Mesodermal cell (in vitro differentiated cells): Measurements from ENCODE around the gene FHDC1.

ENCODE experiments used
- H3K27ac ChIP-seq: 2 replicates; pipeline ENCODE4 v1.7.0; 2013; ENCODE audit warnings: mild to moderate bottlenecking, low read depth, low read length, moderate library complexity; ENCODE audit not compliant: severe bottlenecking
- H3K36me3 ChIP-seq: 2 replicates; pipeline ENCODE4 v1.7.1; 2013; ENCODE audit warnings: mild to moderate bottlenecking, low read length, moderate library complexity; ENCODE audit not compliant: control insufficient read depth, insufficient read depth
- H3K4me1 ChIP-seq: one replicate; pipeline ENCODE4 v1.7.1; 2013; ENCODE audit warnings: mild to moderate bottlenecking, low read length; ENCODE audit not compliant: insufficient read depth, control insufficient read depth, poor library complexity, severe bottlenecking
- H3K4me3 ChIP-seq: 2 replicates; pipeline ENCODE4 v1.7.0; 2013; ENCODE audit warnings: low read length, control low read depth, mild to moderate bottlenecking; ENCODE audit not compliant: insufficient read depth, poor library complexity, severe bottlenecking; ENCODE audit errors: extremely low read depth
- H3K9me3 ChIP-seq: 2 replicates; pipeline ENCODE4 v1.7.1; 2013; ENCODE audit warnings: mild to moderate bottlenecking, low read length, moderate library complexity; ENCODE audit not compliant: control insufficient read depth
- WGBS, 2 experiments: methylation state at CpG; one replicate each; pipeline ENCODE4 v1.1.5; 2013; ENCODE audit warnings: missing lambda C conversion rate in 2 of 2; ENCODE audit not compliant: insufficient coverage in 2 of 2; 5-methylcytosine and 5-hydroxymethylcytosine counted together

Gene FHDC1

DNA sequence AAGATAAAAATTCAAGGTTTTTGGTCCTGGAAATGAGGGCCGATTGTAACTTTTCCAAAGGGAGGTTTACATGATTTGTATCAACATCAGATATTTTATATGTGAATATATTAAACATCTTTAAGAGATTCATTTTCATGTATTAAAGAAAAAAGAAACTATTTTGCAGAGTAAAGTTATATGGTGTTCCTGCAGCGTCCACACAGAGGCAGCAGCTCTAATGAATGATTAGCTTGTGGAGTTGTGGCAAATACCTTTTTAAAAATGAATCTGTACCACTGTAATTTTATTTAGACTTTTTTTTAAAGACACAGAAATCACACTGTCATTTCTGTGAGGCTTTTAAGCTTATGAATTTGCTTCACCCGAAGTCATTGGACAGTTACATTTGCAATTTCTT, 25.6 kb upstream of the FHDC1 start:
- no peaks in the 10 kb centered on the region for H3K9me3 ChIP-seq
- H3K36me3 ChIP-seq, result peaks cover 11% of the 10 kb centered on the region
- H3K27ac ChIP-seq, result no peak overlapping the region
- H3K4me1 ChIP-seq, result no peaks in the 10 kb centered on the region
- no CpG with 5 or more reads among the region's 3 CpGs for WGBS, 2 experiments
- H3K4me3 ChIP-seq, result no peak overlapping the region

- Histone ChIP-seq H3K36me3 (peaks cover 12% of the 10 kb centered on the region), H3K9me3 (peaks cover 25% of the 10 kb centered on the region), H3K4me3 (no peak overlapping the region), H3K4me1 (no peaks in the 10 kb centered on the region), H3K27ac (no peak overlapping the region)
- WGBS, 2 experiments, result 71 to 93% methylated on average over 1 to 3 of the region's 3 CpGs
Measured at GRCh38 chr4:152917543-152918395, 18.4 kb upstream of the FHDC1 start.

- Histone ChIP-seq H3K4me3 (no peak overlapping the region), H3K4me1 (no peaks in the 10 kb centered on the region), H3K36me3 (peaks cover 12% of the 10 kb centered on the region), H3K27ac (no peak overlapping the region), H3K9me3 (peaks cover 25% of the 10 kb centered on the region)
- 92% methylated on average over 2 of the region's 2 CpGs; no CpG with 5 or more reads in 1 of the 2 experiments for WGBS, 2 experiments
Measured at GRCh38 chr4:152919826-152920225, 16.3 kb upstream of the FHDC1 start.

GRCh38 chr4:152920768-152921167, 15.4 kb upstream of the FHDC1 start:
- peaks cover 12% of the 10 kb centered on the region for H3K36me3 ChIP-seq
- H3K4me3 ChIP-seq, result no peak overlapping the region
- H3K27ac ChIP-seq, result no peak overlapping the region
- H3K4me1 ChIP-seq, result no peaks in the 10 kb centered on the region
- H3K9me3 ChIP-seq, result peaks cover 25% of the 10 kb centered on the region
- WGBS, 2 experiments, result no CpG with 5 or more reads among the region's 1 CpG

- Histone ChIP-seq H3K4me1 (no peaks in the 10 kb centered on the region), H3K9me3 (peaks cover 25% of the 10 kb centered on the region), H3K36me3 (peaks cover 12% of the 10 kb centered on the region), H3K4me3 (no peak overlapping the region), H3K27ac (no peak overlapping the region)
Measured at GRCh38 chr4:152921284-152921683, 14.8 kb upstream of the FHDC1 start.

DNA sequence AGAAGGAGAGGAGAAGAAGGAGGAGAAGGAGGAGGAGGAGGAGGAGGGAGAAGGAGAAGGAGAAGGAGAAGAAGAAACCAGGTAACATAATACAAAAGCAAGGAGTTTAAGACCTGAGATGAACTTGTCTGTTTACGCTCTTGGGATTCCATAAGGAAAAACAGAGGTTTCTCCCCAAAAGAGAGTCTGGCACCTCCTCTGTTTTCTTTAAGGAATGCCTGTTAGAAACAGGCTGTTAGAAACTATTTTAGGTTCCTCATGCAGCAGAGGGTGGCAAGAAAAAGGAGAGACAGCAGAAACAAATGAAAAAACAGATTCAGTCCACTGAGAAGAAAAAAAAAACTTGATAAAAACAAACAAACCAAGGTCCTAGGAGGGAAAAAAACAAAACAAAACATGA, 10.3 kb upstream of the FHDC1 start:
- Histone ChIP-seq H3K4me1 (no peaks in the 10 kb centered on the region), H3K4me3 (no peak overlapping the region), H3K36me3 (no peaks in the 10 kb centered on the region), H3K27ac (no peak overlapping the region), H3K9me3 (no peaks in the 10 kb centered on the region)
- 90% methylated on average over 1 of the region's 1 CpG; no CpG with 5 or more reads in 1 of the 2 experiments for WGBS, 2 experiments

- 79 to 83% methylated on average over 4 of the region's 4 CpGs for WGBS, 2 experiments
- Histone ChIP-seq H3K36me3 (no peaks in the 10 kb centered on the region), H3K4me1 (no peaks in the 10 kb centered on the region), H3K9me3 (no peaks in the 10 kb centered on the region), H3K4me3 (no peak overlapping the region), H3K27ac (no peak overlapping the region)
Measured at GRCh38 chr4:152926959-152927358, 9.2 kb upstream of the FHDC1 start.

DNA sequence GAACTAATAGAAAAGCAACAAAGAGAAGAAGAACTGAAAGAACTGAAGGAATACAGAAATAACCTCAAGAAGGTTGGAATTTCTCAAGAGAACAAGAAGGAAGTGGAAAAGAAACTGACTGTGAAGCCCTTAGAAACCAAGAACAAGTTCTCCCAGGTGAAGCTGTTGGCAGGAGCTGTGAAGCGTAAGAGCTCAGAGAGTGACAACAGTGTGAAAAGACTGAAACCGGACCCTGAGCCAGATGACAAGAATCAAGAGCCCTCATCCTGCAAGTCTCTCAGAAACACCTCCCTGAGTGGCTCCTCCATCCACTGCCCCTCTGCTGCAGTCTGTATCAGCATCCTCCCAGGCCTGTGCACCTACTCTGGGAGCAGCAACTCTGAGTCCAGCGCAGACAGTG, 8.4 kb upstream of the FHDC1 start:
- no peaks in the 10 kb centered on the region for H3K36me3 ChIP-seq
- H3K9me3 ChIP-seq, result no peaks in the 10 kb centered on the region
- no peak overlapping the region for H3K4me3 ChIP-seq
- H3K27ac ChIP-seq, result no peak overlapping the region
- H3K4me1 ChIP-seq, result no peaks in the 10 kb centered on the region
- 83 to 90% methylated on average over 3 of the region's 3 CpGs for WGBS, 2 experiments

GRCh38 chr4:152928286-152928685, 7.8 kb upstream of the FHDC1 start:
- no peaks in the 10 kb centered on the region for H3K36me3 ChIP-seq
- 77 to 100% methylated on average over 2 of the region's 4 CpGs for WGBS, 2 experiments
- no peak overlapping the region for H3K4me3 ChIP-seq
- H3K9me3 ChIP-seq, result no peaks in the 10 kb centered on the region
- no peak overlapping the region for H3K27ac ChIP-seq
- no peaks in the 10 kb centered on the region for H3K4me1 ChIP-seq

DNA sequence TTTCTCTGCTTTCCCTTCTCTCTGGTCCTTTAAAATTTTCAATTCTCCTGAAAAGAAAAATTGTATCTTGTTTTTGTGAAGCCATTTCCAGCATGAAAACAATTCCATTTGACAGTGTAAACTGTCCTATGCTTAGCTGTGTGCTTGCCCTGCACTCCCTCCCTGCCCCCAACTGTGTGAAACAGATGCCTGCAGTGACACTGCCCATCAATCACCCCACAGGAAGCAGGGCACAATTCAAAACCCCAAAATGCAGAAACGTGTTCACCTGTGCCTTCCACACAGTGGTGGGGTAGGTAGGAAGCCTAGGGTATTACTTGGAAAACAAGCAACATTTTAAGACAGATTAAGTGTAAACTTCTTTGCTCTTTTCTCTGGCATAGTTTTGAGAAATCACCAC, 6.2 kb upstream of the FHDC1 start:
- no peaks in the 10 kb centered on the region for H3K9me3 ChIP-seq
- no peaks in the 10 kb centered on the region for H3K4me1 ChIP-seq
- WGBS, 2 experiments, result no CpG with 5 or more reads among the region's 1 CpG
- H3K27ac ChIP-seq, result no peak overlapping the region
- H3K36me3 ChIP-seq, result no peaks in the 10 kb centered on the region
- no peak overlapping the region for H3K4me3 ChIP-seq

- H3K4me3 ChIP-seq, result no peak overlapping the region
- H3K4me1 ChIP-seq, result peaks cover 4% of the 10 kb centered on the region
- WGBS, 2 experiments, result 8 to 14% methylated on average over 11 to 13 of the region's 16 CpGs
- no peaks in the 10 kb centered on the region for H3K36me3 ChIP-seq
- H3K27ac ChIP-seq, result no peak overlapping the region
- no peaks in the 10 kb centered on the region for H3K9me3 ChIP-seq
Measured at GRCh38 chr4:152935143-152935542, 980 bp upstream of the FHDC1 start.
